Amygdala (tissue), 56 donors: Measurements from ENCODE around the gene KCNA10.

Experiments
- DNase-seq, 56 donors: peaks; one replicate each; lab custom pipeline; 2025; lab: John Stamatoyannopoulos, UW

Gene KCNA10

DNA sequence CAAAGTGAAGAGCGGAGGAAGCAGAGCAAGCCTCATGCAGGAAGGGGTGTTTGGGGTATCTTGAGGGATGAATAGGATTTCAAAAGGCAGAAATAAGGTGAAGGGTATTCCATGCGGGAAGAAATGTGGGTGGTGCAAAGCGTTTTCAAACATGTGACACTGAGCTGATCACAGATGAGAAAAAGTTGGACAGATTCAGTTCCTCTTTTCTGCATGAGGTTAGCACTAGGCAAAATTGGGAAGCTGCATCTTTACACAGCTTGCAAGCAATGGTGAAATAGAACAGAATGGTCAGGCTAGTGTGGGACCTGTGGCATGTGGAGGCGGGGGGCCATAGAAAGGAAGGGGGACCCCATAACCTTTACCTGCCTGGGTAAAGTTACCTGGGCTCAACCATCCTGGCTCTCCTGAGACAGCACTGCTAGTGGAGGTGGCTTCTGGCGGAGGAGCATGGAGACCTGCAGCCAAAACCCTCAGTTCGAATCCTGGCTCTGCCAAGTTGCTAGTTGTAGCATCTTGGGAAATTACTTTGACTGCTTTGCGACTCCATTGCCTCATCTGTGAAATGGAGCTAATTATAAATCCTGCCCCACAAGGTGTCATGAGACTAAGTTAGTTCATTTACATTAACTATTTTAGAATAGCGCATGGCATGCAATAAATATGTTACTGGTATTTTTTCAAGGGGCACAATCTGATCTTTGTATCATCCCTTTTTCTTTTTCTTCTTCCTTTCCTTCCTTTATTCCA lies 16.4 kb downstream of the KCNA10 start:
- DNase-seq, result no peak

DNA sequence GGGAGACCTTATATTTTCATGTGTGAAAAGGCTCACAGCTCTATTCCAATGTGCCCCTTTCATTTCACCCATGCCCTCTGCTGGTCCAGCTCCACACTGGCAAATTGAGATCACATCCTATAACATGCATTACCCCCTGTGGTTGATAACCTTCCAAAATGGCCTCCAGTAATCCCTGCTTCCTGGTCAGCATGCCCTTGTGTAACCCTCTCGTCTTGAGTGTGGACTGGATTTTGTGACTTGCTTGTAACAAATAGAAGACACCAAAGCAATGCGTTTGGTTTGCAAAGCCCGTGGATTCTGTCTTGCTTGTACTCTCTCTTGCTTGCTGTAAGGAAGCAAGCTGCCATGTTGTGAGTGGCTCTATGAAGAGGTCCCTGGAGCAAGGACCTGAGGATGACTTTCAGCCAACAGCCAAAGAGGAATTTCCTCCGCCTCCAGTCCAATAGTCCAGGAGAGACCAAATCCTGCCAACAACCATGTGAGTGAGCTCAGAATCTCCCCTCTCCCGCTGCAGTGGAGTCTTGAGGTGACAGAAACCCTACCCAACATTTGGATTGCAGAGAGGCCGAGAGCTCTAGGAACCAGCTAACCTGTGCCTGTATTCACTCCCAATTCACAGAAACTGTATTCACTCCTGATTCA lies 17.4 kb downstream of the KCNA10 start:
- DNase-seq, result no peak

DNA sequence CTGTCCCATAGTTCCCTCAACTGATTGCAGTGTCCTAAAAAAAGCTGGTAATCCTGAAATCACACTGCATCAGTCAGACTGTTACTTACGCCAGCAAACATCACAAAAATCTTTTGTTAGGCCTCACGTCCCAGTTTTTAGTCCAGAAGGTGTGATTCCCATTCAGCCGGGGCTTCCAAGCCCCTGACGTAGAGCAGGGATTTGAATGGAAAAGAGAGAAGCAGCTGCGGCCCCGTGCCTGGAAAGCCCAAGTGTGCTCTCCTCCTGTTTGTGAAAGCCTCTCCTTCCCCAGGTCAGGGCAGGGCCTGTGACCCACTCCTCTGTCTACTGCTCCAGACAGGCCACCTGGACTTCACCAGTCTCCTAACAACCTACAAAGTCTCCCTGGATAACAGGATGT lies 20.7 kb downstream of the KCNA10 start:
- DNase-seq, result no peak

DNA sequence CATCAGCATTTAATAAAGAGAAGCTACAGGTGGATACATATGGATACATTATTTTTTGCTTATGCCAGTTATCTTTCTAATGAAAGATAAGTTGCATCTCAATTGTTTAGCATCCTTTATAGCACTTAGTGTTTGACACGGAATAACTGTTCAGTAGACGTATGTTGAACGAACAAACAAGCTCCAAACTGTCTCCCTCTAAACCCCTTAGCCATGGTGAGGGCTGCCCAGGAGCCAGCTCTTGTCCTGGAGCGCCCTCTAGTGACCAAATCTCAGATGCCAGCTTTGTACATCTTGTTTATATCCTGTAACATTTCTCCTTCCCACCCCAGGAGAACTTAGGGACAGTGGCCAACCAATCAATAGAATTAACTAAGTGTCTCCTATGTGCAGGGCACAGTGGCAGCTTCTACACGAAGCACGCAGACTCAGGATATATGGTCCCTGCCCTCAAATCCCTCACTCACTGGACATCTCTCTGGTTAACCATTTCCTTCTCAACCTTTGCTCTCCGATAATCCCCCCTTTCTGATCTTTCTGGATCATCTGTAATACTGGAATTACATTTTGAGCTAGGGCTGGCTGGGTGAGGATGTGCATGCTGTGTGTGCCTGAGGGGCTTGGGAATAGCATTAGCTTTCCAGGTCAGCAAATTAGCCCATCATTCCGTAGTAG lies 22.9 kb downstream of the KCNA10 start:
- DNase-seq, result peak in 50 of 56 donors; percentile 5 to 91 (median 52)

DNA sequence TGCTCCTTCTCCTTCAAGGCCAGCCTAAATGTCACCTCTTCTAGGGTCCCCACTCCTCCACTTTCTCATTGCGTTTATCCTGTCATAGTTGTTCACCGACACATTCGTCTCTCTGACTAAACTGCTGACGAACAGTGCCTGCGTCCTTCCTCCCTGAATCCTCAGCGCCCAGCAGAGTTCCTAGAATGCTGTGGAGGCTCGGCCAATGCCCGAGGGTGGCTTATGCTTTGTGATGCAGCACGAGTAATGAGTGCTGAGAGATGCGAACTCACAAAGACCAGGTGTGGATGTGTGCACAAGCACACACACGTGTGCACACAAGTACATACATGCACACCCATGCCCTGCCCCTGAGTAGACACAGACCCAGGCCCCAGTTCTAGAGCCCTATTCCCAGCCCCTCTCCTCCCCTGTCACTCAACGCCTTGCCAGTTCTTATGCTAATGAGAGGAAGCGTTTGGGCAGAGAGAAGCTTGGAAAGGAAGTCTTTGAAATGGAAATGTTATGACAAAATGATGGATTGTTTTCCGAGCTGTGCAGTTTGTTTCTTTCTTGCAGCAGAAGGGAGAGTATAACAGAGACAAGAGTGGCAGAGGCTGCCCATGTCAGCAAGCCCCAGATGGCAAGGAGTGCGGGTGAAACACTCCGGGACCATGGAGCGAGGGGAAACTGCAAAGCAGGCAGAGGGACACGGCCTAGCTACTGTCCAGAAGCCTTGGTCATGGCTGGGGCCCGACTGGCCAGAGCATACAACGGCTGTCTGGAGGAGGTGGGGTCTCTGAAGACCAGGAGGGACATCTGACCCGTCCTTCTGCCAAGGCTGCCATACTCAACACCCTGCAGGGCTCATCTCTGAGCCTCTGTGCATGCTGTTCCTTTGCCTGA lies 24.2 kb downstream of the KCNA10 start:
- no peak for DNase-seq

DNA sequence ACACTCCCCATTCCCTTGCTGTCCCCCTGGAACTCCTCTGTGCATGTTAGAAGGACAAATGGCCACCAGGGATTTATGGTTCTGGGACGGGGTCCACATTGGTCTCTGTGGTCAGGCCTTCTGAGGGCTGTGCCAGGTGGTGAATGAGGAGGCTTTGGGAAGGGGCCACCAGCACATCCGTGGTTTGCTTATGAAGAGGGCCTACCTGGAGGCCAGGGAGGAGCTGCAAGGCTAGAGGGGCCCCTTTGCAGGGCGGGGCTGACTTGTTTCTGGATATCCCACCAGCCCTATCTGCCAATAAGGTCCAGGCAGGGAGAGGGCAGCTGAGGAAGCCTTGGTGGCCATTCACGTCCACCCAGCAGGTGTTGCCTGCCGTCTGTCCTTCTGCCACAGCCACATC lies 24.9 kb downstream of the KCNA10 start:
- DNase-seq, result no peak

DNA sequence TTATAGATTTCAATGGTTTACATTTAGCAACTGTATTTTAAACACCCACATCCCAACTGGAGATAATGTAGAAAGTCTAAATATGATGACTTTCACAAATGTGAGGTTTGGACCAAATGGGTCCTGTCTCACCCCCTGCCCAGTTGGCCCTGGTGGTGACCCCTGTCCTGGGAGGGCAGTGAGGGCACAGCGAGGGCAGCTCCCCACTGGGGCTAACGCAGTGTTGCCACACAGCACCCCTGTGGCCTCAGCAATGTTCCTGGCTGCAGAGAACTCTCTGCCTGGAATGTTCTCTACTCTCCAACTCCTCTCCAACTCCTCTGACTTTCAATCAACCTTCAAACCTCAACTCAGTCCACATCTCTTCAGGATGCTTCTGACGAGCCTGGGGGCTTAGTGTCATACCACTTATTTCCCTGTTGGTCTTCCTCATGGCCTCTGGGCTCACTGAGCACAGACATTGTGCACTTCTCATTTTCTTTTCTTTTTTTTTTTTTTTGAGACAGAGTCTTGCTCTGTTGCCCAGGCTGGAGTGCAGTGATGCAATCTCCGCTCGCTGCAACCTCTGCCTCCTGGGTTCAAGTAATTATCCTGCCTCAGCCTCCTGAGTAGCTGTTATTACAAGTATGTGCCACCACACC lies 25.8 kb downstream of the KCNA10 start:
- DNase-seq, result no peak

DNA sequence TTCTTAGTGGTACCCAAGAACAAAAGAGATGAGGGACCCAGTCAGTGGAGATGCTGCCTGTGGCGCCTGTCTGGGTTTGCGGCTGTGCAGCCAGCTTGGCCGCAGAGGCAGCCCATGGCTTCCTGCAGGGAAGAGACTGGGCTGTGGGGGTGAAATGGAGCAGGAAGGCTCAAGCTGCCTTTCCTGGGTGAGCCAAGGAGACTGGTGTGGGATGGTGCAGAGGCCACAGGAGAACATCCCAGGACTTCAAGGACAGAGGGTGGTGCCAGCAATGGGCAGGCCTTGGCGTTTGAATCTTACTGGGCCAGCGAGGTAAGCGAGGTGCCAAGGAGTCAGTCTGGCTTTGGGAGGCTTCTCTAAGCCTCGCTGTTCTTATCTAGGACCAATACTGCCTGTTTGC lies 26.4 kb downstream of the KCNA10 start:
- no peak for DNase-seq

DNA sequence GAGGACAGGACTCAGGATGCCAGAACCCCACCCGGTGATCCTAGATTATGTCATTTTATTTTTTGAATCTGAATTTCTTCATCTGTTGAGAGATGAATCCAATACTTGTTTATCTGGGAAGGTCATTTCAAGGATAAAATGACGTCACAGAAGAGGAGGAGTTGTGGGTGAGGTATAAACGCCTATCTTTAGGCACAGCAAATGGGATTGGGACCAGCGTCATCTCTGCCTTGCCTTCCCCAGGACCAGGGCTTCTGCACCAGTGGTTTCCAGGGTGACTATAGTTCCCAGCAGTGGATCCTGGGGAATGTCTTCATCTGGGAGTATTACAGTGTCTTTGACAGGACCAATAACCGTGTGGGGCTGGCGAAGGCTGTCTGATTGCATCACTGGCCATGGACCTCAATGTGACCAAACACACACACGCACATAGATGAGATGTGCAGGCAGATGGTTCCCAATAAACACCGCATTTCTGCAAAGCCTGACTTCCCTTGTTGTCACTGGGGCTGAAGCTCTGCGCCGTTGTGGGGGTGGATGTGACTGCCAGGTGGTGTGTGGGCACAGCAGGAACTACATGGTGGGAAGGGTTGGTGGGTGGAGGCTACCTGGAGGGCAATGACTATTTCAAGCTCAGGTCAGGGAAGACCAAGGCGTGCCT lies 28.1 kb downstream of the KCNA10 start:
- DNase-seq, result peak in 15 of 56 donors; percentile 10 to 61 (median 27)

DNA sequence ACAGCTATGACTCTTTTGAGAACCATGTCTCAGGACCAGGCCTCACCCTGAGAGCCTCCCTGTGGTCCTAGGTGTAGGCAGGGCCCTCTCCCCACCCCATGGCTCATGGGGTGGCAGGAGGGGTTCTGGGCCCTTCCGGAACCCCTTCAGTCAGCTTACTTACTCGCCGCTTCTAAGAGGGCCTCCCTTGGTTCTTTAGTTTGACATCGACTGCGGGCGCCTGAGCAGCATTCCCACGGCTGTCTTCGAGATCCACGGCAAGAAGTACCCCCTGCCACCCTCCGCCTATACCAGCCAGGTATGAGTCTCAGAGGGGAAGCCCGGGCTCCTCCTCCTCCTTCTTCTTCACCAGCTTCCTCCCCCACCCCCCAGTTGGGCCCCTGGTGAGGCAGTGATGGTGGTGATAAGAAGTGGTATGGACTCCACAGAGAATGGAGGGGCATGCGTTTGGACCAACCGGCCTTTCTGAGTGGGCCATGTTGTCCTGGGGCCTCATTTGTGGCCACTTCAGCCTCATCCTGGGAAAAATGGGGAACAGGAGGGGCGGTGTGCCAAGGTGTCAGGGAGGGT lies 28.9 kb downstream of the KCNA10 start:
- DNase-seq, result no peak

DNA sequence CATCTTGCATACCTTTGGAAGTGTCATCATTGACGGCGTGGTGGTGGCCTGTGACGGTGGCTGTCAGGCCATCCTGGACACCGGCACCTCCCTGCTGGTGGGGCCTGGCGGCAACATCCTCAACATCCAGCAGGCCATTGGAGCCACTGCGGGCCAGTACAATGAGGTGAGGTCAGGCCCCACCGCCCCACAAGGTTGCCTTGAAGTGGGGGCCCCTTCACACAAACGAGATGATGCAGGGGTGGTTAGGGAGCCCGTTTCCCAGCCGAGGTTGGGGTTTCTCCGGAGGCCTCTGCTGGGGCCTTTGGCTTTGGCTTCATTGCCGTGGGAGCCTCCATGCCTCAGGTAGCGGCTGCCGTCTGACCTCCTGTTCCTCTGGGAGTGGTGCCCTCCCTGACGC lies 29.6 kb downstream of the KCNA10 start:
- no peak for DNase-seq

DNA sequence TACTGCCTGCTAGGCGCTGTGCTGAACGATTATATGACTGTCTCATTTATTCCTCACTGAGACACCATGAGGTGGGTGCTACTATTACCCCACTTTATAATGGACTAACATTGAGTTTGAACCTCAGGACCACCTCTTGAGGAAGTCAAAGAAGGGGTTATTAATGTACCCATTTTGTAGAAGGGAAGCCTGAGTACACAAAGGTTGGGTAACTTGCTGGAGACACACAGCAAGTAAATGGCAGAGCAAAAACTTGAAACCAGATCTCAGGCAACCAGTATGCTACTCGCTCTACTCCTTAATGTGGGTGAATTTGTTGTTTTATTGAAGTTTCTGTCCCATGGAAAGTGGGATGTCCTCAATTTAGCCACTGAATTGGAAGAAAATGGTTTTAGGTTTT lies 30.1 kb downstream of the KCNA10 start:
- no peak for DNase-seq

DNA sequence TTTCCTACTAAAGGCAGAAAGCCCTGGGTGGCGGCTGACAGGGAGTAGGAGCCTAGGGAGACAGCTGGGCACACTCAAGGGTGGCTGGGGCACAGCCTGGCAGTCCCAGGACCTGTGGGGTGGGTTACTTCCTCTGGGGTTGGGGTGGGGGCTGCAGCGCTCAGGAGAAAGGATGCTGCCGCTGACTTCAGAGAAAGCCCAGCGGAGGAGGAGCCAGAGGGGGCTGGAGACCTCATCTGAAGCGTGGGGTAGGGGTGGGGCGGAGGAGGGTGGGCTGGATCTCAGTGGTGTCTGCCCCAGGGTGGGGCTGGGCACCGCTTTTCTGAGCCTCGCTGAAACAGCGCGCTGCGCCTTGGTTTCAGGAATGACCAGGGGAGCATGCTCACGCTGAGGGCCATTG lies 30.8 kb downstream of the KCNA10 start:
- no peak for DNase-seq

DNA sequence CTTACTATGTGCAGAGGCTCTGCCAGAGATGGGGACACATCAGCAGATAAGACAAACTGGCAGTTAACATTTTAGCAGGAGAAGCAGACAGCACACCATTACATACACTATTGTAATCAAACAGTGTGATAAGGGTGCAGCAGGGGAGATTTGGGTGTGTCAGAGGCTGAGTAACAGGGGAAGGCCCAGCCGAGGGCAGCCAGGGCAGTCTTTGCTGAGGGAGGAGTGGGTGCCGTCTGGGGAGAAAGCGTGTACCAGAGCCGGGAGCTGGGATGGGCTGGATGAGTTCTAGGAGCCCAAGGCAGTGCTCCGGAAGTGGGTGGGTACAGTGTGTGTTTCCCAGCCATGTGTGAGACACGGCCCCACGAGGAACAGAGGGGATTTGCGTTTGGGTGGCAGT lies 31.2 kb downstream of the KCNA10 start:
- DNase-seq, result no peak

DNA sequence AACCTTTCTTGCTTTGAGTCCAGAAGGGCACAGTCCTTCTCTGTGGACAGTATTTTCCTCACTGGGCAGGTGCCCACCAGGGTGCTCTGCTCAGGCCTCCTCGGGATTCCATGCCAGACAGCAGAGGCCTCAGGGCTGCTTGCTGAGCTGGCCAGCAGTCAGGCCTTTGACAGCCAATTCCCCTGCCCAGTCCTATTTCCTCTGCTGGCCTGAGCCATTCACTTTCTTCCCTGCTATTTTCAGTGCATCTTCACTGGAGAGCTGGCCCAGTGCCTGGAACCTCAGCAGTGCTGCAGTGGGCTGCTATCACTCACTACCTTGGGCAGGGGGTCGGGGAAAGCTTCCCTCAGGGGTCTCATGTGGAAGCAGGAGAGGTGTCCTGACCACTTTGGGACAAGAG lies 33.2 kb downstream of the KCNA10 start:
- no peak for DNase-seq

DNA sequence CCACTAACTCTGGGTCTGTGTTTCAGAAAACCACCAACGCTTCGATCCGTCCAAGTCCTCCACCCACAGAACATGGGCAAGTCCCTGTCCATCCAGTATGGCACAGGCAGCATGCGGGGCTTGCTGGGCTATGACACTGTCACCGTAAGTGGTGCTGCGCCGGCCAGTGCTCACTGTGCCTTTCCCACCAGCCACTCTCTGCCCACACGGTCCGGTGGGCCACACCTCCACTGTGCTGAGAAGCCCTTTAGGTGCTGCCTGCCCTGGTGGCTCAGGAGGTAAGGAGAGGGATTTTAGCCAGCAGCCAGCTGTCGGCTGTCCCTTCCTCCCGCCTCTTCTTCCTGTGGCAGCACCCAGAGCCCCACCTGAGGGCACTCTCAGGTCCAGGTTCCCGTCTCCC lies 34.2 kb downstream of the KCNA10 start:
- no peak for DNase-seq

DNA sequence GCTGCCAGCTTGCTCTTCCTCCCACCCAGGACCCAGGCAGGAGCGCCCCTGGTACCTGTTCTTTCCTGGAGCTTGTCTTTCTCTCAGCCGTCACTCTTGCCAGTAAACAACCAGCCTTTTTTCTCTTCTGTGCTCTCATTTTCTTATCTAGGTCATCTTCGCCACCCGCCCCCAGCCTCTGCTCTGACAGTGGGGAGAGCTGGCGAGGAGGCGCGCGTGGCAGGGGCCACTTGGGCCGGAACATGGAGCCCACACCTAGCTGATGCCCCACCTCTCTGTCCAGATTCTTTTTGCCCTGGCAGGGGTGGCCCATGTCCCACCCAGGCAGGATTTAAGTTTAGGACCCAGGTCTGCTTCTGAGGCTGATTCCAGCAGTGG lies 35.7 kb downstream of the KCNA10 start:
- peak in 1 of 56 donors; percentile 15 for DNase-seq

DNA sequence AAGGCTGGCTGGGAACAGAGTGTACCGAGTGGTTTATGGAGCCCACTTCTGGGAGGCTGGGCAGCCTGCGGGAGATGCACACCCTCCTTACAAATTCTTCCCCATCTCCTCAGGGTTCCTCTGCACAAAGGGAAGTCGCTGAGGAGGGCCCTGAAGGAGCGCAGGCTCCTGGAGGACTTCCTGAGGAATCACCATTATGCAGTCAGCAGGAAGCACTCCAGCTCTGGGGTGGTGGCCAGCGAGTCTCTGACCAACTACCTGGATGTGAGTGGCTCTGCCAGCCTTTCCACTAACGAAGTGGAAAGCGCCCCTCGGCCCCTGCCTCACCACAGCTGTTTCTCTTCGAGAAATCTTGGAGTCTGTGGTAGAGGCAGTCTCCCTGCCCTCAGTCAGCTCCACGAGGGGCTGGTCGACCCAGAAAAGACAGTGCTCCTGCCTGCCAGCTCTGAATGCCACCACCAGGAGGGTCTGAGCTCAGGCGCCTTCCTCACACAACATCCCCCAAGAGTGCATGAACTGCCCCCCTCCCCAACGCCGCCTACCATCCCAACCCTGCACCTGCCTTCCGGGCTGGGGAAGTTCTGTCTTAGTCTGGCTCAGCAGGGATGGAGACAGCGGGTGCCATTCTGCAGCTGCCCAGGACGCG lies 36.2 kb downstream of the KCNA10 start:
- DNase-seq, result no peak
